RWPE1 (cell line): ENCODE measurements around the gene MTUS2.

Experiments
- CTCF ChIA-PET: fragments of 350-600 bp; sonication (Branson Sonifier 250); formaldehyde crosslinking; extraction: SDS; loops from one replicate; lab custom pipeline; 2021; lab: Yijun Ruan, JAX
- POLR2A ChIA-PET: fragments of 400-600 bp; formaldehyde crosslinking; extraction: SDS; loops from one replicate; lab custom pipeline; 2020; ENCODE audit warnings: antibody characterized with exemption; ENCODE audit not compliant: low non-redundant PET; lab: Yijun Ruan, JAX
- DNase-seq: peaks from one replicate; pipeline ENCODE4 v3.0.0; 2012; ENCODE audit warnings: low spot score
- H3K27ac ChIP-seq: fragments of 450-650 bp; 2 replicates; pipeline ENCODE4 v1.5.1; 2017
- CTCF ChIP-seq: fragments of 450-650 bp; conservative IDR thresholded peaks from 2 replicates; pipeline ENCODE4 v1.5.1; 2017; ENCODE audit warnings: low read depth, mild to moderate bottlenecking

MTUS2 gene

GRCh38 chr13:29525757-29526156 is 705.6 kb downstream of the MTUS2 start:
- no peak overlapping the region for H3K27ac ChIP-seq
- POLR2A ChIA-PET = no interaction called here
- no peak for TF ChIP-seq CTCF
- DNase-seq = no peak
- CTCF ChIA-PET = interaction anchor here (0.7 to 0.8 kb wide), 2 partner anchors 12 to 25 kb away, joined by 4 to 6 read pairs; no protein-coding TSS in a partner anchor

- CTCF ChIA-PET = interaction anchor here (0.7 kb wide), 1 partner anchor 180 kb away, joined by 3 read pairs; no protein-coding TSS in a partner anchor
- no peak overlapping the region for H3K27ac ChIP-seq
- no peak for DNase-seq
- POLR2A ChIA-PET = no interaction called here
- no peak for TF ChIP-seq CTCF
Observed at GRCh38 chr13:29526741-29527140, 706.6 kb downstream of the MTUS2 start.

GRCh38 chr13:29527511-29527910 is 707.4 kb downstream of the MTUS2 start:
- TF ChIP-seq CTCF = no peak
- ChIA-PET POLR2A (no interaction called here), CTCF (interaction anchor here (0.6 to 0.7 kb wide), 2 partner anchors 180 to 1532 kb away, joined by 3 to 4 read pairs; no protein-coding TSS in a partner anchor)
- DNase-seq = no peak
- no peak overlapping the region for H3K27ac ChIP-seq

- no peak overlapping the region for H3K27ac ChIP-seq
- ChIA-PET POLR2A (no interaction called here), CTCF (interaction anchor here (0.6 kb wide), 1 partner anchor 1532 kb away, joined by 4 read pairs; no protein-coding TSS in a partner anchor)
- no peak for TF ChIP-seq CTCF
- DNase-seq = no peak
Observed at GRCh38 chr13:29527916-29528315, 707.8 kb downstream of the MTUS2 start.

- DNase-seq = no peak
- ChIA-PET CTCF (no interaction called here), POLR2A (no interaction called here)
- no peak overlapping the region for H3K27ac ChIP-seq
- no peak for TF ChIP-seq CTCF
Observed at GRCh38 chr13:29529754-29530153, 709.6 kb downstream of the MTUS2 start.

- no peak for TF ChIP-seq CTCF
- ChIA-PET CTCF (interaction anchor here (0.6 kb wide), 1 partner anchor 584 kb away, joined by 3 read pairs; no protein-coding TSS in a partner anchor), POLR2A (no interaction called here)
- no peak for DNase-seq
- no peak overlapping the region for H3K27ac ChIP-seq
Observed at GRCh38 chr13:29530901-29531300, 710.8 kb downstream of the MTUS2 start.
